IgD-negative memory B cell (primary cell): Measurements from ENCODE around the gene ADAP1. TPM values are rescaled to one million over a fixed set of nuclear protein-coding genes. Genes with fewer than 3 reads are reported as not detected.
A peak's percentile ranks its signal among the peaks of the same experiment; 100 is the strongest.
"Not testable (repeated sequence)": the region's sequence is repeated elsewhere in the genome, so short reads cannot be mapped to it uniquely, and the experiment has no call there.

Experiments
- H3K27ac Mint-ChIP-seq, 3 donors: one replicate each; pipeline ENCODE4 v1.8.0; 2020 to 2022; ENCODE audit warnings: mild to moderate bottlenecking in 3 of 3, mixed read lengths in 3 of 3, moderate library complexity in 1 of 3
- H3K27me3 Mint-ChIP-seq: one replicate; pipeline ENCODE4 v1.8.0; 2021; ENCODE audit warnings: mixed read lengths
- H3K36me3 Mint-ChIP-seq: one replicate; pipeline ENCODE4 v1.8.0; 2020; ENCODE audit warnings: mild to moderate bottlenecking, mixed read lengths
- H3K4me1 Mint-ChIP-seq, 3 donors: one replicate each; pipeline ENCODE4 v1.8.0; 2020 to 2022; ENCODE audit warnings: mixed read lengths in 3 of 3, mild to moderate bottlenecking in 1 of 3
- H3K4me3 Mint-ChIP-seq, 4 donors: one replicate each; pipeline ENCODE4 v1.8.0; 2020 to 2022; ENCODE audit warnings: mild to moderate bottlenecking in 4 of 4, mixed read lengths in 4 of 4, moderate library complexity in 3 of 4
- H3K9me3 Mint-ChIP-seq, 3 donors: one replicate each; pipeline ENCODE4 v1.8.0; 2020 to 2021; ENCODE audit warnings: mixed read lengths in 3 of 3, mild to moderate bottlenecking in 1 of 3
- polyA plus RNA-seq: library from polyadenylated mRNA; unstranded; fragments of 300-500 nt; fragmentation: Illumina TruSeq; gene quantifications from one replicate; pipeline ENCODE4 v1.2.3, GENCODE V29; 2021

Gene ADAP1
- polyA plus RNA-seq, 1 donor from 2014 or later, result 6.4 TPM

- H3K27ac Mint-ChIP-seq, result no peak overlapping the region
- peaks cover 12 to 14% (median 13%) of the 10 kb centered on the region in 3 donors for H3K4me1 Mint-ChIP-seq
- H3K4me3 Mint-ChIP-seq, result no peak overlapping the region
- H3K9me3 Mint-ChIP-seq, result no peaks in the 10 kb centered on the region
- H3K36me3 Mint-ChIP-seq, result no peaks in the 10 kb centered on the region
- peaks cover 14% of the 10 kb centered on the region for H3K27me3 Mint-ChIP-seq
These were observed 5.9 kb upstream of the ADAP1 start for GRCh38 chr7:960269-960871.

GRCh38 chr7:959740-960139, 5.3 kb upstream of the ADAP1 start:
- peak overlapping the region in 1 of 4 donors; percentile 57 for H3K4me3 Mint-ChIP-seq
- H3K27ac Mint-ChIP-seq, H3K9me3 Mint-ChIP-seq, H3K36me3 Mint-ChIP-seq: not testable (repeated sequence)
- peaks cover 7 to 12% (median 8%) of the 10 kb centered on the region in 3 donors for H3K4me1 Mint-ChIP-seq
- H3K27me3 Mint-ChIP-seq, result peaks cover 16% of the 10 kb centered on the region

- H3K4me1 Mint-ChIP-seq, result peaks cover 6 to 10% (median 6%) of the 10 kb centered on the region in 3 donors
- no peaks in the 10 kb centered on the region for H3K36me3 Mint-ChIP-seq
- no peak overlapping the region for H3K4me3 Mint-ChIP-seq
- no peaks in the 10 kb centered on the region for H3K9me3 Mint-ChIP-seq
- peaks cover 16% of the 10 kb centered on the region for H3K27me3 Mint-ChIP-seq
- H3K27ac Mint-ChIP-seq, result peak overlapping the region in 1 of 3 donors; percentile 79
These were observed 4.8 kb upstream of the ADAP1 start for GRCh38 chr7:959271-959670.

GRCh38 chr7:958221-959200, 4.0 kb upstream of the ADAP1 start:
- H3K9me3 Mint-ChIP-seq, result no peaks in the 10 kb centered on the region

GRCh38 chr7:957418-958220, 3.1 kb upstream of the ADAP1 start:
- Mint-ChIP-seq H3K9me3 (no peaks in the 10 kb centered on the region), H3K4me3 (no peak overlapping the region), H3K4me1 (peaks cover 2 to 6% (median 5%) of the 10 kb centered on the region in 3 donors), H3K27me3 (peaks cover 13% of the 10 kb centered on the region), H3K27ac (no peak overlapping the region), H3K36me3 (no peaks in the 10 kb centered on the region)

More at GRCh38 chr7:958221-959200, 4.0 kb upstream of the ADAP1 start:
- Mint-ChIP-seq H3K4me1 (peaks cover 4 to 6% (median 6%) of the 10 kb centered on the region in 3 donors), H3K4me3 (no peak overlapping the region), H3K27ac (peak overlapping the region in 1 of 3 donors; percentile 79), H3K36me3 (no peaks in the 10 kb centered on the region), H3K27me3 (peaks cover 14% of the 10 kb centered on the region)

- Mint-ChIP-seq H3K27me3 (peaks cover 6% of the 10 kb centered on the region), H3K36me3 (no peaks in the 10 kb centered on the region), H3K4me3 (peak overlapping the region in 2 of 4 donors; percentile 31 to 80), H3K27ac (no peak overlapping the region), H3K9me3 (no peaks in the 10 kb centered on the region), H3K4me1 (peaks cover 0 to 5% (median 0%) of the 10 kb centered on the region in 3 donors)
These were observed 1.6 kb upstream of the ADAP1 start for GRCh38 chr7:956031-956430.

- Mint-ChIP-seq H3K36me3 (no peaks in the 10 kb centered on the region), H3K4me1 (peaks cover 6 to 12% (median 11%) of the 10 kb centered on the region in 3 donors), H3K9me3 (no peaks in the 10 kb centered on the region), H3K27ac (no peak overlapping the region), H3K27me3 (peaks cover 2% of the 10 kb centered on the region), H3K4me3 (peak overlapping the region in 3 of 4 donors; percentile 28 to 73 (median 52))
These were observed 743 bp downstream of the ADAP1 start for GRCh38 chr7:953547-954327.

- H3K4me3 Mint-ChIP-seq, result peak overlapping the region in 2 of 4 donors; percentile 56 to 85
- peaks cover 2% of the 10 kb centered on the region for H3K27me3 Mint-ChIP-seq
- H3K4me1 Mint-ChIP-seq, result peaks cover 6 to 12% (median 11%) of the 10 kb centered on the region in 3 donors
- no peaks in the 10 kb centered on the region for H3K9me3 Mint-ChIP-seq
- no peak overlapping the region for H3K27ac Mint-ChIP-seq
- no peaks in the 10 kb centered on the region for H3K36me3 Mint-ChIP-seq
These were observed 1.7 kb downstream of the ADAP1 start for GRCh38 chr7:952548-953441.

- H3K36me3 Mint-ChIP-seq, result peaks cover 2% of the 10 kb centered on the region
- peaks cover 2% of the 10 kb centered on the region for H3K27me3 Mint-ChIP-seq
- peak overlapping the region in 2 of 4 donors; percentile 37 to 85 for H3K4me3 Mint-ChIP-seq
- no peaks in the 10 kb centered on the region for H3K9me3 Mint-ChIP-seq
- H3K27ac Mint-ChIP-seq, result no peak overlapping the region
- peaks cover 6 to 12% (median 11%) of the 10 kb centered on the region in 3 donors for H3K4me1 Mint-ChIP-seq
These were observed 2.5 kb downstream of the ADAP1 start for GRCh38 chr7:951881-952547.

GRCh38 chr7:949021-949934, 5.2 kb downstream of the ADAP1 start:
- H3K27ac Mint-ChIP-seq, result peak overlapping the region in 1 of 3 donors; percentile 71
- peak overlapping the region in 1 of 4 donors; percentile 90 for H3K4me3 Mint-ChIP-seq
- H3K9me3 Mint-ChIP-seq, result no peaks in the 10 kb centered on the region
- H3K4me1 Mint-ChIP-seq, result peaks cover 6 to 11% (median 7%) of the 10 kb centered on the region in 3 donors
- H3K36me3 Mint-ChIP-seq, result peaks cover 2% of the 10 kb centered on the region
- no peaks in the 10 kb centered on the region for H3K27me3 Mint-ChIP-seq

- Mint-ChIP-seq H3K9me3 (no peaks in the 10 kb centered on the region), H3K4me1 (peaks cover 6 to 11% (median 7%) of the 10 kb centered on the region in 3 donors), H3K27me3 (no peaks in the 10 kb centered on the region), H3K36me3 (peaks cover 2% of the 10 kb centered on the region), H3K27ac (no peak overlapping the region), H3K4me3 (no peak overlapping the region)
These were observed 6.9 kb downstream of the ADAP1 start for GRCh38 chr7:947391-948210.
